ENCODE data around the gene MAST4.

DNA sequence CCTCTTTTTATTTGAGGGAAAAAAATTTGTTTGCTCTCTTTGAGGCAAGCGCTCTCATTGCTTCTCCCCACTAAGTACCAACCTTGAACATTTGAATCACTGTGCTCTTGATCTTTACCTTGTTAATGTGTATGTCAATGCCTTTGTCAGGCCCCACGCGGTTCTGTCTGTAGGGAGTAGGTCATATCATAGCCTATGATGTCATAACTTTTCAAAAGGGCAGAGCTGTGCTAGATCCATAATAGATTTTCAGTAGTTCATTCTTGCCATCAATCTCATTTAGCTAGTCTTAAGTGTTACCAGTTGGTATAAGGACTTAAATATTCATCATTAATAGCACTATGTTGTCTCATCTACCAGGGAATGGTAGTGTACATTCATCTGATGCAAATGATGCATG lies 56.6 kb downstream of the MAST4 start:
- TF ChIP-seq, protein P1, sequence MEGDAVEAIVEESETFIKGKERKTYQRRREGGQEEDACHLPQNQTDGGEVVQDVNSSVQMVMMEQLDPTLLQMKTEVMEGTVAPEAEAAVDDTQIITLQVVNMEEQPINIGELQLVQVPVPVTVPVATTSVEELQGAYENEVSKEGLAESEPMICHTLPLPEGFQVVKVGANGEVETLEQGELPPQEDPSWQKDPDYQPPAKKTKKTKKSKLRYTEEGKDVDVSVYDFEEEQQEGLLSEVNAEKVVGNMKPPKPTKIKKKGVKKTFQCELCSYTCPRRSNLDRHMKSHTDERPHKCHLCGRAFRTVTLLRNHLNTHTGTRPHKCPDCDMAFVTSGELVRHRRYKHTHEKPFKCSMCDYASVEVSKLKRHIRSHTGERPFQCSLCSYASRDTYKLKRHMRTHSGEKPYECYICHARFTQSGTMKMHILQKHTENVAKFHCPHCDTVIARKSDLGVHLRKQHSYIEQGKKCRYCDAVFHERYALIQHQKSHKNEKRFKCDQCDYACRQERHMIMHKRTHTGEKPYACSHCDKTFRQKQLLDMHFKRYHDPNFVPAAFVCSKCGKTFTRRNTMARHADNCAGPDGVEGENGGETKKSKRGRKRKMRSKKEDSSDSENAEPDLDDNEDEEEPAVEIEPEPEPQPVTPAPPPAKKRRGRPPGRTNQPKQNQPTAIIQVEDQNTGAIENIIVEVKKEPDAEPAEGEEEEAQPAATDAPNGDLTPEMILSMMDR (IDR thresholded peaks at IDR 0.05; ENCODE audit: insufficient read depth, low read length) = no peak
- TF ChIP-seq POLR2AphosphoS5 (IDR thresholded peaks at IDR 0.05; ENCODE audit: low read depth) (no peak), SPI1 (IDR thresholded peaks at IDR 0.05; ENCODE audit: borderline replicate concordance, low read depth) (no peak), GABPA (IDR thresholded peaks at IDR 0.05; ENCODE audit: low read depth) (no peak)
- TF ChIP-seq, protein P2, sequence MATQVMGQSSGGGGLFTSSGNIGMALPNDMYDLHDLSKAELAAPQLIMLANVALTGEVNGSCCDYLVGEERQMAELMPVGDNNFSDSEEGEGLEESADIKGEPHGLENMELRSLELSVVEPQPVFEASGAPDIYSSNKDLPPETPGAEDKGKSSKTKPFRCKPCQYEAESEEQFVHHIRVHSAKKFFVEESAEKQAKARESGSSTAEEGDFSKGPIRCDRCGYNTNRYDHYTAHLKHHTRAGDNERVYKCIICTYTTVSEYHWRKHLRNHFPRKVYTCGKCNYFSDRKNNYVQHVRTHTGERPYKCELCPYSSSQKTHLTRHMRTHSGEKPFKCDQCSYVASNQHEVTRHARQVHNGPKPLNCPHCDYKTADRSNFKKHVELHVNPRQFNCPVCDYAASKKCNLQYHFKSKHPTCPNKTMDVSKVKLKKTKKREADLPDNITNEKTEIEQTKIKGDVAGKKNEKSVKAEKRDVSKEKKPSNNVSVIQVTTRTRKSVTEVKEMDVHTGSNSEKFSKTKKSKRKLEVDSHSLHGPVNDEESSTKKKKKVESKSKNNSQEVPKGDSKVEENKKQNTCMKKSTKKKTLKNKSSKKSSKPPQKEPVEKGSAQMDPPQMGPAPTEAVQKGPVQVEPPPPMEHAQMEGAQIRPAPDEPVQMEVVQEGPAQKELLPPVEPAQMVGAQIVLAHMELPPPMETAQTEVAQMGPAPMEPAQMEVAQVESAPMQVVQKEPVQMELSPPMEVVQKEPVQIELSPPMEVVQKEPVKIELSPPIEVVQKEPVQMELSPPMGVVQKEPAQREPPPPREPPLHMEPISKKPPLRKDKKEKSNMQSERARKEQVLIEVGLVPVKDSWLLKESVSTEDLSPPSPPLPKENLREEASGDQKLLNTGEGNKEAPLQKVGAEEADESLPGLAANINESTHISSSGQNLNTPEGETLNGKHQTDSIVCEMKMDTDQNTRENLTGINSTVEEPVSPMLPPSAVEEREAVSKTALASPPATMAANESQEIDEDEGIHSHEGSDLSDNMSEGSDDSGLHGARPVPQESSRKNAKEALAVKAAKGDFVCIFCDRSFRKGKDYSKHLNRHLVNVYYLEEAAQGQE (IDR thresholded peaks at IDR 0.05; ENCODE audit: insufficient replicate concordance, low read depth) = no peak
